A204.1 (cell line): Measurements from ENCODE around the gene ORM1.

ENCODE experiments used
- FAIRE-seq: peaks from 2 replicates; lab custom pipeline; 2012; peaks lifted over from hg19 to GRCh38; lab: Jason Lieb, UNC

Gene ORM1

DNA sequence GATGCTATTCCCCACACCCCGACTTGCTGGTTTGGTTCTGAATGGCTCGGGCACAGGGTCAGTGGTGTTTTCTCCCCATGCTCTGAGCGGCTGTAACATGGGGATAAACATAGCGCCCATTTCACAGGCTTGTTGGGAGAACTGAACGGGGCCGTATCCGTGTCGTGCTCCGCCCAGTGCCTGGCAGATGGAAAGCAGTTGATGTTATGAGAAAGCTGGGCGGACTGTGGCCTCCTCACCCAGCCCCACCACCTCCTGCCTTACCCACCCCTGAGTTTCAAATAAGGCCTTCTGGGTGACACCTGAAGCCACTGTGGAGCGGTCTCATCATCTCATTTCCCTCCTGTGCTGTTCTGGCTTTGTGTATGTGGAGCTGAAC is 21.3 kb downstream of the ORM1 start:
- no peak for FAIRE-seq

DNA sequence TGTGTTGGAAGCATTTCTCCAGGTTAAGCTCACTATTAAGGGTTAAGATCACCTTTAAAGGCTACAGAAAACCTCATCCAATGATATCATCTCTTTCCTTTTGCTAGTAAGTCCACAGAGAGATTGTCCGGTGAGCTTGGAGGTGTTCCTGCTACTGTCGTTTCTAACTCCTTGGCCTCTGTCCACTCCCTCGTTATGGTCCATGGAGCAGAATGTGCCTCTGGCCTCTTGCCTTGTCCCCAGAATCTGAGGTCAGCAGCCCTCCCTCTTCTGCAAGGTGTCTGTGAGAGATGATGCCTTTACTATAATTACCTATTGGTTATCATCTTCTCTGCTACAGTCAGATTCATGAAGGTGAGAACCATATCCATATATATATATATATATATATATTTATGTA is 21.8 kb downstream of the ORM1 start:
- FAIRE-seq: no peak

DNA sequence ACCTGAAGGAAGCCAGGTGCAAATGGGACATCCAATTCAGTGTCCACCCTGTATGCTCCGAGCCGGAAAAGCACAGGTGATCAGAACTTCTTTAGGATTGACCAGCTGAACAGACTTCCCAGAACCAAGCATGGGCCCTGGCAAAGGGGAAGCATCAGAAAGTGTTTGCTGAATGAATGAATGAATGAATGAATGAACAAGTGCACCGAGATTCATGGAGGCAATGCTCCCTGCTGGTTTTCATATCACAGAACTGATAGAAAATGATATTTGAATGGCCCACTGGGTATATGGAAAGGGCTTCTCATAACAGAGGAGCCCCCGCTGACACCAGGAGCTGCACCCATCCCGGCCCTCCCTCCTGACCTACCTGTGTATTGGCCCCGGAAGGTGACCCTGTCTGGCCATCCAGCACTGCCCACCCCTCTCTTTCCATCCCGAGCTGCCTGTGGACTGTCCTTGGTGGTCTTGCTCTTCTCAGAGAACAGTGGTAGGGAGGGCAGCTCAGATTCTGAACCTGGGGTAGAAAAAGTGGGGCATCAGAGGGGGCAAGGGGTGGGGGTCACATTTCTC is 22.7 kb downstream of the ORM1 start:
- FAIRE-seq: no peak

DNA sequence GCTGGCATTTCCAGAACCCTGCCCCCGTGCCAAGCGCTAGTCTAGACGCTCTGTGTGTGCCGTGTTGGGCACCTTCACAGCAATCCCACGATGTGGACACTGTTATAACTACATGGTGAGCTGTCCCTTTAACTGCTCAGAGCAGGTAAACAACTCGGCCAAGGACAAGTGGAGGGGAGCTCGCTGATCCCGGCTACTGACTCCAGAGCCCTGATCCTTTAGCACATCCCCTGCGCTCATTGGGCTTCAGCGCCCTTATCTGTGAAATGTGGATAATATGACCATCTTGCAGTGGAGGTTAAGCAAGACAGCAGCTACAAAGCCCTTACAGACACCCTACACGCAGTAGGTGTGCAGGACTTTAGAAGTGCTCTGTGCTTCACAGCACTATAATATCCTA is 23.2 kb downstream of the ORM1 start:
- no peak for FAIRE-seq

DNA sequence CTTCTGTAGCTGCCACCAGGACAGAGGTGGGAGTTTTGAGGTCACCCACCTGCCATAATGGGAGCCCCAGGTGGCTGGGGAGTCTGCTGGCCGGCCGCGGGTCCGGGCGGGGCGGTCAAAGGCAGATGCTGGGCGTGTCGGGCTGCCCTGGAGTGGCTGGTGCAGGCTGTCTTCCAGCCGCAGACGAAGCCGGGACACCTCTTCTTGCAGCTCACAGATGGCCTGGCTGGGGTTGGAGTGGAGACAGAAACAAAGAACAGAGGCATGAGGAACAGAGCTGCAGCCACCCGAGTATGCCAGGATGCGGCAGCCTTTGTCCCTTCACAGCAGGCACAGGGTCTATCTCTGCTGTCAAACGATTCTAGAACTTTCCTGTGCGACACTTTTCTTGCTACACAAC is 24.8 kb downstream of the ORM1 start:
- no peak for FAIRE-seq

DNA sequence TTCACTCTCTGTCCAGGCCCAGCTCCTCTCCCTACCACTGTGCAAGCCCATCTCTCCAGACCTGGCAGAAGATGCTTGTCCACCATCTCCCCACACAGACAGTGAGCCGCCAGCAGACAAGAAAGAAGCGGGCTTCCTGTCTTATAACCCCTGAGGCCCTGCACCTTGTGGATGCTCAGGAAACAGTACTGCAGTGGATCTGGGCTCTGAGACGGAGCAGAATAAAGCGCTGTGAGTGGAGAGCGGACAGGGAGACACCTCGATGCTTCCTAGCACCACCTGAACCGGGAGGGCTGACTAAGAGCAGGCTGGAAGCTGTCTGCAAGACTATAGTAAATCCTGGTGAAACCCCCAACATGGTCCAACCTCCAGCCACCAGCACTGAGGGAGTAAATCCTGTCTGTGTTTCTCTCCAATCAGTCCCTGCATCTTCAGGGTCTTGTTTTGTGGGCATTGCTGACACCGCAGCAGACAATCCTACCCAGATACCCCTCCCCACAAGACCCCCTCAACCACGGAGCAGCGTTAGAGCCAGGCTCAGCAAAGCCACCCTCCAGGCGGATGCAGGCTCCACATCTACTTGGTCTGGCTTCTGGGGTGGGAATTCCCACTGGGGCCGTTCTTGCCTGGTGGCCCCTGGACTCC is 25.5 kb downstream of the ORM1 start:
- FAIRE-seq: no peak

DNA sequence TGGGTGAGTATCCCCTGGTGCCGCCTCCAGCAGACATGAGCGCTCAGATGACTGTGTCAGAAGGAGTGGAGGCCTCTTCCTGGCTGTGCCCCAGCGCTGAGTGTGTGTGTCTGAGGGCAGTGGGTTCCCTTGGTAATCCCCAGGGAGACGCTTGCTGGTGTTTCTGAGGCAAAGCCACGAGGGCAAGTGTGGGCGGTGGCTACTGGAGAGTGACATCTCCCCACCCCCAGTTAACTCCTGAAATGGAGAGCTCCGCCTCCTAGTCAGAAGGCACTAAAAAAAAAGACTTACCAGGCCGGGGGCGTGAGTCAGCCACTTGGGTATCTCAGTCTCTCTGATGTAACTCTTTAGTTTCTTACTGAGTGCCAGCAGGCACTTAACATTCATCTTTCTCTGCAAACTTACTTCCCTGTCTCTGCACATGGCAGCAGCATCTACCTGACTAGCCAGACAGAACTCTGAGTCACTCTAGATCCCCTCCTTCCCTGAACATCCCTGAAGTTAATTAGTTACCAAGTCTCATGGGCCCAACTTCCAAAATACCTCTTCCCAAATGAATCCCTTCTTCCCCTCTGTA is 26.1 kb downstream of the ORM1 start:
- no peak for FAIRE-seq

DNA sequence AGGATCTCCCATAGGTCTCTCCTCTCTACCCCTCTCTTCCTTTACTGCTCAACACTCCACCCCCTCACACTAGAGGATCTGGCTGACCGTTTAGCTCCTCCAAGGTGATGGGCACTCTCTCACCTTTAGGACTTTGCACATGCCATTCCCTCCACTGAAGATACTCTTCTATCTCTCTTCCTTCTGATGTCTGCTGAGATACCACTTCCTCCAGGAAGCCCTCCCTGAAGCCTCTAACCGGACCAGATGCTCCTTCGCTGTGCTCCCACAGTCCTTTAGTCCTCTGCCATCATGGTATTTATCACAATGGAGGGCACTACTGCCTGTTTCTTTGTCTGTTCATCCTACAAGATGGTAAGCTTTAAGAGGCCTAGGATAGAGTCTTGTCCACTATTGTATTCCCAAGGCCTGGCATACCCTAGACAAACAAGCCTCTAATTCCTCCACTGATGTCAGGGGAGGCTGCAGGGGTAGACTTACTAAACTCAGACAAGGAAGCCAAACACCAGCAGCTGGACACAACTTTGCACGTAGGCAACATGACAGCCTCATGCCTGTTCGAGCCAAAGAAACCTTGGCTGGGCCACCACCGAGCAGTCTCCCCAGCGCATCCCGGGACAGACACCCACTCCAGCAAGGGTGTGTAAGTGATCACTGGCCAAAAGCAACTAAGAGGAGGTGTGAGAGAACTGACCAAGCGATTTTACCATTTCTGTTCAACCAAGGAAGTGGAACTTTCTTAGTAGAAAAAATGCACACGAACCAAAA is 27.0 kb downstream of the ORM1 start:
- no peak for FAIRE-seq

DNA sequence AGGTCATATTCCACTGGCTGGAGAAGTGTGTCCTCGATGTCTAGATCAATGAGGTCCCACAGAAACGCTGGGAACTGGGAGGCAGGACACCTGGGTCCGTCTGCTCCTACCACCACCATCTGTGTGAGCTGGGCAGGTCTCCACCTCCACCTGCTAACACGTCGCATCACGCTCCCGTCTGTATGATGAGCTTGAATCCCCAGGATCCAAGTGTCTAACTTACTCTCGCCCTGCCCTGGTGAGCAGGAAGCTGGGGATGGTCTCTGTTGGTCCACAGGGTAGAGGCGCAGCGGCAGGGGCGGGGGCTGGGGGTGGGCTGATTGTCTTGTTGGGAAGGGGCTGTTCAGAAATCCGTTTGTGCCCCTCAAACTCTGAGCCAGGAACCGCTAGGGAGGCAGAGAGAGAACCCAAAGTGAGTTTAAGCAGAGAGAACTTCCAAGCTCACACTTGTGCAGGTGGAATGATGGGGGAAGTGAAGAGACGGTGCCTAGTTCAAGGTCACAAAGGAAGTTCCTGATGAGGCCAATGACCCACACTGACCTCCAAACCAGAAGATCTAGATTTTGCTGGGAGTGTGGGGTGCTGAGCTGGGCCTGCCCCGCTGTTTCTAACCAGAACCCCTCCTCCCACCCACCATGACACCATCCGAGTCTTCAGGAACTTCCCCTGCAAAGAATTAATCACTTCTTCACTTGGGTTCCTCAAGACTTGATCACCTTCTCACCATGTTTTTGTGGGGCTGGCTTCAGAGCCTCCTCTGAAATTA is 27.9 kb downstream of the ORM1 start:
- no peak for FAIRE-seq

DNA sequence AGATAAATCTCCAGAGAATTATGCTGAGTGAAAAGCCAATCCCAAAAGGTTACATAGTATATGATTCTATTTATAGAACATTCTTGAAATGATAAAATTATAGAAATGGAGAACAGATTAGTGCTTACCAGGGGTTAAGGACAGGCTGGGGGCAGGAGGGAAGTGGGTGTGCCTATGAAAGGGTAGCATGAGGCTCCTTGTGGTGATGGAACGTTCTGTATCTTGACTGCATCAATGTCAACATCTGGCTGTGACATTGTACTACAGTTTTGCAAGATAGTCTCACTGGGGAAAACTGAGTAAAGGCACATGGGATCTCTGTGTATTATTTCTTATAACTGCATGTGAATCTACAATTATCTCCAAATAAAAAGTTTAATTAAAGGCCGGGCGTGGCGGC is 29.0 kb downstream of the ORM1 start:
- no peak for FAIRE-seq

DNA sequence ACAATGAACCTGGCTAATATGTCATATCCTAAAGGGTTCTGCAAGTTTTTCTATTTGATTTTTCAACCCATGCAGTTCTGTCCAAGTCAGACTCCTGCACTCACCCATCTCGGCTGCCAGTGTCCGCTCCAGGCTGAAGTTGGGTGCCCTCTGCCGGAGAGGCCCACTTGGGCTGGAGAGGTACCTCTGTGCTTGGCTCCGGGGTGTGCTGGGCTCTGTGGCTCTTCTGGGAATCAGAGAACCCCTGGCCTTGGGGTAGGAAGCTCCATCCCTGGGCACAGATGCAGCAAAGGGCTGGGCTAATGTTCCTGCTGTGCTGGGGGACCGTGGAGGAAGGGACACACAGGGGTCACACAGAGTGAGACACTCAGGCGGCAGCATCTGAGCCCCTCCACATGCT is 32.9 kb downstream of the ORM1 start:
- FAIRE-seq: no peak

DNA sequence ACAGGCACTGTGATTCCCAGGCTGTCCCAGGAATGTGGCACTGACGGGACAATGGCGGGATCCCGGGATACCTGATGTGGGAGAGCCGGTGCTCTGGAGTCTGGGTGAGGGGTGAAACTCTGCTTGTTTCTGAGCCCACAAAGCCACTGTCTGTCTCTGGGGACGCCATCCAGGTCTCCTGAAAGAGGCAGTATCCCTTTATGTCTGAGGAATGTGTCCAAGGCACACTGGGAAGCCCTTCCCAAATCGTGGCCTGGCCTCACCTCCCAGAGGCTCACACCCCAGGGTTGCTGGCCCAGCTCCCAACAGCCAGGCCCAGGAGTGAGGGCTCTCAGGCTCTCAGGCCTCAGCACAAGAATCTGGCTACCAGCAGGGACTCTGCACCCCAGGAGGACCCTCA is 33.9 kb downstream of the ORM1 start:
- no peak for FAIRE-seq

DNA sequence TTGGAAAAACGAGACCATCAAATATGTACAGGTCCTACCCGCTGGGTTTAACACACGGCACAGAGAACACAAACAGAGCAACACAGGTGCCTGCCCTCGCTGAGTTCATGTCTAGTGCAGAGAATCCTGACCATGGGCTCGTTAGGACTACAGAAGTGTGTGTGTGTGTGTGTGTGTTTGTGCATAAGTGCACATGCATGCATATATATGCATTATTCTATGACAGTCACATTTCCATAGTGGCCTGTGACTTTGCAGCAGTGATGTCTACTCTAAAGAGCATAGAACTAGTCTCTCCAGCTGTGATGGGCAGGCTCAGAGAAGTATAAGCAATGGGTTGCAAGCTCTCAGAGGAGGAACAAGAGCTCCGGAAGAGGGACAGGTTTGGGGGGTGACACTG is 34.5 kb downstream of the ORM1 start:
- no peak for FAIRE-seq

DNA sequence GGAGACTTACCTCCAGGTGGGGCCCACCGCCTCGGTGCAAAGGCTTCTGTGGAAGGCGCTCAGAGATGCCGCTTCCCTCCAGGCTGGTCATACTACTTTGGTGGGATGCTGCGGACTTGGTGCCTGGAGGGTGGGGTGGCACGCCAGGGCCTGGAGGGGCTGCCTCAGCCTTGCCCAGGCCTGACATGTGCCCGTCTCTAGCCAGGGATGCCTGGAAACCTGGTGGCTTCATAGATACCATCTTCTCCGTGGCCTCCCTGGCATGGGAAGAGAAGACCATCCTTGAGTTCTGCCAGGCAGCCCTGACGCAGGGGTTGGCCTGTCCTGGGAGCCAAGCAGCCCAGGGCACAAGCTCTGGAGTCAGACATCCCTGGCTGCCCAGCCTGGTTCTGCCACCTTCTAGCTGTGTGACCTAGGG is 35.0 kb downstream of the ORM1 start:
- FAIRE-seq: no peak

DNA sequence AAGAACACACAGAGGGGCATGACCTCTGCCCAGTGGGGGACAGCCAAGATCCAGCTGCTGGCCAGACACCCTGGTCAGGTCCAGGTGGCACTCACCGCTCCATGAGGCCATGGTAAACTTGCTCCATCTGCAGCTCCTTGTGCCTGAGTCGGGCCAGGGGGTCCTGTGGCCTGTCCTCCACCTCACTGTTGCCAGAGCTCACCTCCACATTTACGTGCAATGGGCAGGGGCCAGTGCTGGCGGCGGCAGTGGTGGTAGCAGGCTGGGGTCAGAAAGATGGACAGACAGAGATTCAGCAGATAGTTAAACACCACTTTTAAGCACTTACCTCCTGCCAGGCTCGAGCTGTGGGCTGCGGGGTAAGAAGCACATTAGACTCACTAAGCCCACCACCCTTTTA is 36.9 kb downstream of the ORM1 start:
- FAIRE-seq: no peak

DNA sequence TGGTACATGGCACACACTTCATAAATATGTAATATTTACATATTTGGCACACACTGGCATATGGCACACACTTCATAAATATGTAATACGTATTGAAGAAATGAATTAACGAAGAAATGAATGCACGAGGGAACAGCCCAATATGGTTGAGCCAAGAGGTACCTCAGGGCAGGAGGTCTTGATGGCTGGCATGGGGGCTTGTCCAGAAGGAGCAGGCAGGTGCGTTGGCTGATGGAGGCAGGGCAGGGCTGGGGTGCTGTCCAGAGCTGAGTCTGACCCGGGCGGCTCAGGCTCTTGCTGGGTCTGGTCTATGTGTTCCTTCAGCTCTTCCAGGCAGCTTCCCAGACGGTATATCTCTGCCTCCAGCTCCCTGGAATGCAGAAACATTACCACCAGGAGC is 38.6 kb downstream of the ORM1 start:
- no peak for FAIRE-seq

DNA sequence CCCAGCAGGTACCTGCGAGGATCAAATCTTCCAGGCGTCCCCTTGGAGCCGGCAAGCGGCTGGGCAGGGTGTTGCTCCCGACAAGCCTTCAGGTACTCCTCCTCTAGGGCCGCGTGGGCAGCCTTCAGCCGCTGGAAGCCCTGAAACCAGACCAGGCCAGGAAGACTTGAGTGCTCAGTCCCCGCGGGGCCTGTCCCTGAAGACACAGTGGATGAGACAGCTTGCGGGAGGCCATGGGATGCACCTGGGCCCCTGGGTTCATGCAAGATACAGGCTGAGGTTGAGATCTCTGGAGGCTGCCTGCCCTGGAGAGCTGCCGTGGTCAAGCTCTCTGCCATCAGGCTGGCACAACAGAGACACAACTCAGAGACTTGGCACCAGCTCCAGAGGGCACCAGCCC is 39.5 kb downstream of the ORM1 start:
- FAIRE-seq: no peak

DNA sequence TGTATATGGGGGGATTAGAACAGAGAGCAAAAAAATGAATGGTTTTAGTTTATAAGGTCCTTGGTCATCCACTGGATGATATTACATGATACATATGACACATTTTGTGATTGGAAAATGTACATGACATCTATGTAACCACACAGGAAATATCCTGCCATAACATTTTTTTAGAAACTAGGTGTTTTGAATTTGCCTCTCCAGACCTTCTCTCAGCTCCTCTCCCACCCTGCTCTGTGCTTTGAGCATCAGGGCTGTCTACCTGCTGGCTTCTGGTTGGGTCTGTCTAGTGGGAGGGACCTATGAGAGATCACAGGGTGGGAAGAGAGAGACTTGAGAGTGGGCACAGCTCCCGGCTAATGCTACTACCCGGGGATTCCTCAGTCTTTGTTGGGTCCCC is 40.5 kb downstream of the ORM1 start:
- FAIRE-seq: no peak

DNA sequence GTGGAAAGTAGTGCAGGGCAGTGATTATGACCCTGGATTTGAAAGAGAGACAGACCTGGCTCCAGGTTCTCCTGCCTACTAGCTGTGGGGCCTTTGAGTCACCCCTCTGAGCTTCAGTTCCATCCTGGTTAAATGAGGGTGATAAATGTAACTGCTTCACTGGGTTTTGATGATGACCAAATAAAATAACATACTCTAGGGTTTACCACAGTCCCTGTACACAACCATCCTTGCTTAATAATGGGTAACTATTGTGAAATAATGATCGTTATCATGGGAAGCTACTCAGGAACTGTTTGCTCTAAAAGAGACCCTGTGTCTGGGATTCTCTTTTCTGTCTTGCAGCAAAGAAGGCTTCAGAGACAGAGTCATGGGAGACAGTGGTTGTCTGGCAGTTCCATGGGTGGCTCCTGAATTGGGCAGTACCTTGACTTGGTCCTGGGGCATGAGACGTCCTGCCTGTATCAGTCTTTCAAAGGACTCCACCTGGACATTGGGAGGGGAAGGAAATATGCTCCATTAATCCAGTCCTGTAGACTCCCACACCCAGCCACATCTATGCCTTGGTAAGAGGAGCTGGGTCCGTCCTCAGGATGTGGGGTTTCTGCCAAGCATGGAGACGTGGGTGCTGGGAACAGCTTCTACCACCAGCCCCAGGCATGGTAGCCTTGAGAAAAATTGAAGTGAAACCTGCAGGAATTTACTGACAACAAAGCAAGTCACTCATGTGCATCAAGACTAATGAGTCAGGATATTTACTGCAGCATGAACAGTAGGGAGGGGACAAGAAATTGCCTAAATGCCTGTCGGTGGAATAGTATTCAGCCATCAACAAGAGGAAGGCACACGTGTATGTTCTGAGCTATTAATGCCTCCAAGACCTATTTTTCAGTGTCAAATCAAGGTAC is 41.5 kb downstream of the ORM1 start:
- no peak for FAIRE-seq

DNA sequence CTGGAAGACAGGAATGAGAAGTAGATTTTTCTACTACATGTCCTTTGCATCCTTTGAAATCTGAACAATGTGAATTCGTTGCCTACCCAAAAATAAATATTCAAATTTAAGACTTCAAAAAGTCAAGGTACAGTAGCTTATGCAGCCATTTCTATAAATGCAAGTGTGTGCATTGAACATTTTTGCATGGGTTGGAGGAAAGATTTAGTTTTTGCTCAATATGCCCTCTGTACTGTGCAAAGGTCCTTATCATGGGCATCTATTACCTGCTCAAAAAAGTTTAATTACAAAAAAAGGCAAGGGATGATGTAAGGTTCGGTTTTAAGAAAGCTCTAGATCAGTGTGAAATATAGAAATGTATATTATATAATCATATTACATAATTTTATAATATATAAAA is 42.3 kb downstream of the ORM1 start:
- FAIRE-seq: no peak

DNA sequence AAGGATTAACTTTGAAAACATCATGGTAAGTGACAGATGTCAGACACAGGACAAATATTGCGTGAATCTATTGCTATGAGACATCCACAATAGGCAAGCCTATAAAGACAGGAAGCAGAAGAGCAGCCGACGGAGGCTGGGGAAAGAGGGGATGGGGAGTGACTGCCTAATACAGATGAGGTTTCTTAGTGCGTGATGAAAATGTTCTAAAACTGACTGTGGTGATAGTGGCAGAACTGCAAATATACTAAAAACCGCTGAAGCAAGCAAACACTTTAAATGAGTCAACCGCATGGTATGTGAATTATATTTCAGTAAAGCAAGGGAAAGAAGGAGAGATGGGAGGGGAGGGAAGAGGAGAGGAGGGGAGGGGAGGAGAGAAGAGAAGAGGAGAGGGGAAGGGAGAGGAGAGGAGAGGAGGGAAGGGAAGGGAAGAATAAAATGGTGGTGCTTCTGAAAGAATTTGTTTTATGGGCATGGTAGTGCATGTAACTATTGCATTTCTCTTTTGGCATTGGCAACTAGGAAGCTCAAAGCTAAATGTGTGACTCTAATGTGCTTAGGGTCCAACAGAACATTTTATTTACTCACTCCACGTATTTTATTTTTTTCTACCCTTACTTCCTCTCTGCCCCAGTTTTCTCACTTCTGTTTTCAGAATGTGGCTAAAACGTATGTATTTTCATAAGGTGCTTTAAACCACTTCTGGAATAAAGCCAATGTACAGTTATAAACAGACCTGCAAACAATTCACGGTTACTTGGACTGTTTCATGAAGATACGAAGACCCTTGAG is 43.6 kb downstream of the ORM1 start:
- FAIRE-seq: no peak
